ENCODE results near the gene HOXA13. TPM values are rescaled to one million over a fixed set of nuclear protein-coding genes. Genes with fewer than 3 reads are reported as not detected.

HOXA13 gene
- total RNA-seq, 1 experiment from 2014 or later = not detected

GRCh38 chr7:27175626-27176523, 24.0 kb downstream of the HOXA13 start:
- Histone ChIP-seq H3T11ph (ENCODE audit: low read length) (no peak overlapping the region), H3K56ac (ENCODE audit: insufficient read length, low read depth, low read length) (no peak overlapping the region), H2AFZ (ENCODE audit: low read length) (no peak overlapping the region), H2BK20ac (ENCODE audit: low read depth, low read length, poor library complexity, severe bottlenecking) (no peak overlapping the region), H2AK5ac (ENCODE audit: insufficient read length, low read length) (no peak overlapping the region), H3K9ac (ENCODE audit: extremely low read depth, insufficient read length, low read length) (no peak overlapping the region), H2BK15ac (ENCODE audit: low read depth, low read length) (no peak overlapping the region; the same call in 1 of the 2 replicates), H3K18ac (ENCODE audit: insufficient read length, low read depth, low read length) (no peak overlapping the region), H2BK12ac (ENCODE audit: insufficient read length, low read depth, low read length) (no peak overlapping the region), H4K8ac (replicated peaks; ENCODE audit: insufficient read length, low read depth, low read length) (no peak overlapping the region), H3K27me3 (ENCODE audit: insufficient read depth, low read length) (peaks cover 99% of the 10 kb centered on the region), H3K4me1 (ENCODE audit: insufficient read depth, low read length) (no peaks in the 10 kb centered on the region), H4K91ac (ENCODE audit: insufficient read length, low read depth, low read length) (no peak overlapping the region), H3K79me1 (ENCODE audit: insufficient read depth, low read depth, low read length, poor library complexity, severe bottlenecking) (no peaks in the 10 kb centered on the region), H3K4me2 (ENCODE audit: insufficient read depth, insufficient read length, low read length) (no peak overlapping the region), H2BK5ac (ENCODE audit: insufficient read length, low read length) (no peak overlapping the region), H3K9me3 (ENCODE audit: control insufficient read depth, low read depth, low read length) (no peaks in the 10 kb centered on the region), H3K23me2 (ENCODE audit: insufficient read length, low read depth, low read length, poor library complexity, severe bottlenecking) (no peaks in the 10 kb centered on the region), H3K79me2 (ENCODE audit: insufficient read depth, low read length) (no peaks in the 10 kb centered on the region), H3K23ac (ENCODE audit: insufficient read length, low read depth, low read length) (no peak overlapping the region), H4K20me1 (ENCODE audit: control insufficient read depth, insufficient read depth, insufficient read length) (no peaks in the 10 kb centered on the region), H3K4ac (ENCODE audit: low read depth, low read length) (no peak overlapping the region), H3K27ac (ENCODE audit: insufficient read length, low read depth, low read length) (no peak overlapping the region), H2BK120ac (ENCODE audit: low read depth, low read length, poor library complexity, severe bottlenecking) (no peak overlapping the region), H4K5ac (ENCODE audit: insufficient read length, low read depth, low read length) (no peak overlapping the region), H3K14ac (ENCODE audit: insufficient read depth, low read length) (no peak overlapping the region)
- no peak for TF ChIP-seq CTCF (conservative IDR thresholded peaks at IDR 0.05)
- no CpG with 5 or more reads among the region's 40 CpGs for WGBS (ENCODE audit: extremely low coverage, insufficient read length, low lambda C conversion rate)
- Mint-ChIP-seq H3K4me3 (no peak overlapping the region), H3K9me3 (peaks cover 6 to 23% of the 10 kb centered on the region in 2 experiments; a peak in 4 of 5 replicates), H3K27ac (no peak overlapping the region), H3K4me1 (peaks cover 3 to 9% of the 10 kb centered on the region in 2 experiments), H3K36me3 (ENCODE audit: insufficient read depth in 1 of 3, low read depth in 3 of 3) (no peaks in the 10 kb centered on the region; a peak in 2 of 7 replicates), H3K27me3 (ENCODE audit: low read depth) (peaks cover 98% of the 10 kb centered on the region)
- peak; percentile 55 for DNase-seq

Data from H9 (cell line).